Activated naive CD4-positive, alpha-beta T cell treated with anti-CD3 and anti-CD28 coated beads, Interleukin-2, amount 50 U/mL, for 24 hours (primary cell): ENCODE results near the gene TP53I13.
A peak's percentile ranks its signal among the peaks of the same experiment; 100 is the strongest.
"Not testable (repeated sequence)": the region's sequence is repeated elsewhere in the genome, so short reads cannot be mapped to it uniquely, and the experiment has no call there.

Source experiments
- H3K27ac Mint-ChIP-seq: one replicate; pipeline ENCODE4 v1.8.0; 2021; ENCODE audit warnings: mild to moderate bottlenecking, mixed read lengths
- H3K27me3 Mint-ChIP-seq: one replicate; pipeline ENCODE4 v1.8.0; 2021; ENCODE audit warnings: mixed read lengths
- H3K36me3 Mint-ChIP-seq: one replicate; pipeline ENCODE4 v1.8.0; 2021; ENCODE audit warnings: mixed read lengths
- H3K4me1 Mint-ChIP-seq: one replicate; pipeline ENCODE4 v1.8.0; 2021; ENCODE audit warnings: mixed read lengths
- H3K4me3 Mint-ChIP-seq: one replicate; pipeline ENCODE4 v1.8.0; 2021; ENCODE audit warnings: mild to moderate bottlenecking, mixed read lengths
- H3K9me3 Mint-ChIP-seq: one replicate; pipeline ENCODE4 v1.8.0; 2021; ENCODE audit warnings: mixed read lengths

Gene TP53I13

GRCh38 chr17:29568331-29569244 is at the start of gene TP53I13:
Gene TP53I13, plus strand, starts transcription at chr17:29568701. Its CDS starts 58 bp downstream, at chr17:29568759.
- H3K4me3 Mint-ChIP-seq: peak within 1 kb of the TSS; percentile 98
- H3K27ac Mint-ChIP-seq: peak within 1 kb of the TSS; percentile 95
- H3K4me1 Mint-ChIP-seq: peaks cover 29% of the 10 kb centered on the region
- H3K27me3 Mint-ChIP-seq: no peaks in the 10 kb centered on the region
- H3K9me3 Mint-ChIP-seq: no peaks in the 10 kb centered on the region
- no peaks in the 10 kb centered on the region for H3K36me3 Mint-ChIP-seq

- Mint-ChIP-seq H3K27me3 (no peaks in the 10 kb centered on the region), H3K4me1 (no peaks in the 10 kb centered on the region), H3K36me3 (peaks cover 2% of the 10 kb centered on the region), H3K9me3 (no peaks in the 10 kb centered on the region), H3K4me3 (no peak overlapping the region), H3K27ac (no peak overlapping the region)
Observed at GRCh38 chr17:29524692-29525091, 43.8 kb upstream of the TP53I13 start.

- no peaks in the 10 kb centered on the region for H3K27me3 Mint-ChIP-seq
- no peak overlapping the region for H3K27ac Mint-ChIP-seq
- H3K4me3 Mint-ChIP-seq: no peak overlapping the region
- no peaks in the 10 kb centered on the region for H3K4me1 Mint-ChIP-seq
- H3K9me3 Mint-ChIP-seq: no peaks in the 10 kb centered on the region
- H3K36me3 Mint-ChIP-seq: peaks cover 3% of the 10 kb centered on the region
Observed at GRCh38 chr17:29526322-29526721, 42.2 kb upstream of the TP53I13 start.

GRCh38 chr17:29533976-29534375 is 34.5 kb upstream of the TP53I13 start:
- no peaks in the 10 kb centered on the region for H3K4me1 Mint-ChIP-seq

GRCh38 chr17:29544066-29544465 is 24.4 kb upstream of the TP53I13 start:
- Mint-ChIP-seq H3K36me3 (peaks cover 8% of the 10 kb centered on the region), H3K27me3 (no peaks in the 10 kb centered on the region), H3K4me3 (no peak overlapping the region), H3K9me3 (no peaks in the 10 kb centered on the region), H3K4me1 (no peaks in the 10 kb centered on the region), H3K27ac (no peak overlapping the region)

More at GRCh38 chr17:29533976-29534375, 34.5 kb upstream of the TP53I13 start:
- Mint-ChIP-seq H3K27me3 (no peaks in the 10 kb centered on the region), H3K36me3 (peaks cover 9% of the 10 kb centered on the region), H3K4me3 (no peak overlapping the region), H3K27ac (no peak overlapping the region), H3K9me3 (no peaks in the 10 kb centered on the region)

- H3K4me3 Mint-ChIP-seq: no peak overlapping the region
- peaks cover 5% of the 10 kb centered on the region for H3K36me3 Mint-ChIP-seq
- no peaks in the 10 kb centered on the region for H3K9me3 Mint-ChIP-seq
- H3K27me3 Mint-ChIP-seq: no peaks in the 10 kb centered on the region
- H3K4me1 Mint-ChIP-seq: no peaks in the 10 kb centered on the region
- H3K27ac Mint-ChIP-seq: no peak overlapping the region
Observed at GRCh38 chr17:29546085-29546484, 22.4 kb upstream of the TP53I13 start.

GRCh38 chr17:29546830-29547229 is 21.7 kb upstream of the TP53I13 start:
- H3K27me3 Mint-ChIP-seq: no peaks in the 10 kb centered on the region
- H3K27ac Mint-ChIP-seq: no peak overlapping the region
- H3K9me3 Mint-ChIP-seq: no peaks in the 10 kb centered on the region
- no peak overlapping the region for H3K4me3 Mint-ChIP-seq
- H3K4me1 Mint-ChIP-seq: no peaks in the 10 kb centered on the region
- peaks cover 5% of the 10 kb centered on the region for H3K36me3 Mint-ChIP-seq

GRCh38 chr17:29549177-29549923 is 19.2 kb upstream of the TP53I13 start:
- H3K4me1 Mint-ChIP-seq: no peaks in the 10 kb centered on the region
- no peaks in the 10 kb centered on the region for H3K9me3 Mint-ChIP-seq
- H3K27me3 Mint-ChIP-seq: no peaks in the 10 kb centered on the region
- H3K27ac Mint-ChIP-seq: no peak overlapping the region
- H3K36me3 Mint-ChIP-seq: no peaks in the 10 kb centered on the region
- no peak overlapping the region for H3K4me3 Mint-ChIP-seq

GRCh38 chr17:29555840-29556239 is 12.7 kb upstream of the TP53I13 start:
- peaks cover 1% of the 10 kb centered on the region for H3K36me3 Mint-ChIP-seq
- H3K27me3 Mint-ChIP-seq: no peaks in the 10 kb centered on the region
- H3K4me1 Mint-ChIP-seq: peaks cover 11% of the 10 kb centered on the region
- no peak overlapping the region for H3K27ac Mint-ChIP-seq
- no peak overlapping the region for H3K4me3 Mint-ChIP-seq
- no peaks in the 10 kb centered on the region for H3K9me3 Mint-ChIP-seq

GRCh38 chr17:29557085-29557738 is 11.3 kb upstream of the TP53I13 start:
- H3K9me3 Mint-ChIP-seq: no peaks in the 10 kb centered on the region
- no peak overlapping the region for H3K4me3 Mint-ChIP-seq
- no peak overlapping the region for H3K27ac Mint-ChIP-seq
- H3K4me1 Mint-ChIP-seq: peaks cover 15% of the 10 kb centered on the region
- no peaks in the 10 kb centered on the region for H3K27me3 Mint-ChIP-seq
- peaks cover 1% of the 10 kb centered on the region for H3K36me3 Mint-ChIP-seq

- no peak overlapping the region for H3K4me3 Mint-ChIP-seq
- no peak overlapping the region for H3K27ac Mint-ChIP-seq
- peaks cover 1% of the 10 kb centered on the region for H3K36me3 Mint-ChIP-seq
- peaks cover 20% of the 10 kb centered on the region for H3K4me1 Mint-ChIP-seq
- no peaks in the 10 kb centered on the region for H3K27me3 Mint-ChIP-seq
- H3K9me3 Mint-ChIP-seq: no peaks in the 10 kb centered on the region
Observed at GRCh38 chr17:29557739-29558116, 10.8 kb upstream of the TP53I13 start.

- peaks cover 21% of the 10 kb centered on the region for H3K4me1 Mint-ChIP-seq
- H3K27me3 Mint-ChIP-seq, H3K36me3 Mint-ChIP-seq, H3K9me3 Mint-ChIP-seq, H3K4me3 Mint-ChIP-seq: not testable (repeated sequence)
- H3K27ac Mint-ChIP-seq: peak overlapping the region; percentile 41
Observed at GRCh38 chr17:29558139-29558538, 10.4 kb upstream of the TP53I13 start.

- H3K36me3 Mint-ChIP-seq: peaks cover 1% of the 10 kb centered on the region
- peaks cover 29% of the 10 kb centered on the region for H3K4me1 Mint-ChIP-seq
- no peaks in the 10 kb centered on the region for H3K27me3 Mint-ChIP-seq
- H3K4me3 Mint-ChIP-seq: no peak overlapping the region
- H3K27ac Mint-ChIP-seq: no peak overlapping the region
- no peaks in the 10 kb centered on the region for H3K9me3 Mint-ChIP-seq
Observed at GRCh38 chr17:29559640-29560039, 8.9 kb upstream of the TP53I13 start.

GRCh38 chr17:29560316-29560715 is 8.2 kb upstream of the TP53I13 start:
- Mint-ChIP-seq H3K27me3 (no peaks in the 10 kb centered on the region), H3K36me3 (peaks cover 1% of the 10 kb centered on the region), H3K9me3 (no peaks in the 10 kb centered on the region), H3K4me3 (no peak overlapping the region), H3K4me1 (peaks cover 29% of the 10 kb centered on the region), H3K27ac (no peak overlapping the region)

- no peaks in the 10 kb centered on the region for H3K9me3 Mint-ChIP-seq
- H3K27me3 Mint-ChIP-seq: no peaks in the 10 kb centered on the region
- no peak overlapping the region for H3K27ac Mint-ChIP-seq
- H3K4me1 Mint-ChIP-seq: peaks cover 35% of the 10 kb centered on the region
- H3K36me3 Mint-ChIP-seq: peaks cover 1% of the 10 kb centered on the region
- no peak overlapping the region for H3K4me3 Mint-ChIP-seq
Observed at GRCh38 chr17:29561554-29562517, 6.7 kb upstream of the TP53I13 start.
